ENCODE results near the gene BCCIP.

Gene BCCIP

GRCh38 chr10:125795128-125795527 lies 28.2 kb upstream of the BCCIP start:
- Histone ChIP-seq H3K36me3 (ENCODE audit: control insufficient read depth, insufficient read depth, low read length) (peaks cover 25% of the 10 kb centered on the region), H3K27me3 (replicated peaks; ENCODE audit: control insufficient read depth, insufficient read depth, low read length) (no peaks in the 10 kb centered on the region)
- TF ChIP-seq CTCF (IDR thresholded peaks at IDR 0.05; ENCODE audit: insufficient read depth, low read length, poor library complexity, severe bottlenecking), result no peak

GRCh38 chr10:125795637-125796190 lies 27.6 kb upstream of the BCCIP start:
- no peak for TF ChIP-seq CTCF (IDR thresholded peaks at IDR 0.05; ENCODE audit: insufficient read depth, low read length, poor library complexity, severe bottlenecking)
- Histone ChIP-seq H3K36me3 (ENCODE audit: control insufficient read depth, insufficient read depth, low read length) (peaks cover 25% of the 10 kb centered on the region), H3K27me3 (replicated peaks; ENCODE audit: control insufficient read depth, insufficient read depth, low read length) (no peaks in the 10 kb centered on the region), H3K4me3 (replicated peaks; ENCODE audit: low read depth, low read length) (no peak overlapping the region)
- DNase-seq (ENCODE audit: extremely low read depth, insufficient read length), result no peak

More at GRCh38 chr10:125795128-125795527, 28.2 kb upstream of the BCCIP start:
- no peak for DNase-seq (ENCODE audit: extremely low read depth, insufficient read length)
- H3K4me3 ChIP-seq (replicated peaks; ENCODE audit: low read depth, low read length), result no peak overlapping the region

- H3K27me3 ChIP-seq (replicated peaks; ENCODE audit: control insufficient read depth, insufficient read depth, low read length), result no peaks in the 10 kb centered on the region
- no peak for DNase-seq (ENCODE audit: extremely low read depth, insufficient read length)
- H3K4me3 ChIP-seq (replicated peaks; ENCODE audit: low read depth, low read length), result no peak overlapping the region
- peaks cover 23% of the 10 kb centered on the region for H3K36me3 ChIP-seq (ENCODE audit: control insufficient read depth, insufficient read depth, low read length)
- TF ChIP-seq CTCF (IDR thresholded peaks at IDR 0.05; ENCODE audit: insufficient read depth, low read length, poor library complexity, severe bottlenecking), result no peak
These were observed 25.9 kb upstream of the BCCIP start for GRCh38 chr10:125797424-125797823.

GRCh38 chr10:125797994-125798662 lies 25.2 kb upstream of the BCCIP start:
- TF ChIP-seq CTCF (IDR thresholded peaks at IDR 0.05; ENCODE audit: insufficient read depth, low read length, poor library complexity, severe bottlenecking), result no peak
- no peaks in the 10 kb centered on the region for H3K27me3 ChIP-seq (replicated peaks; ENCODE audit: control insufficient read depth, insufficient read depth, low read length)
- no peak overlapping the region for H3K4me3 ChIP-seq (replicated peaks; ENCODE audit: low read depth, low read length)
- H3K36me3 ChIP-seq (ENCODE audit: control insufficient read depth, insufficient read depth, low read length), result peaks cover 22% of the 10 kb centered on the region
- no peak for DNase-seq (ENCODE audit: extremely low read depth, insufficient read length)

GRCh38 chr10:125799451-125800182 lies 23.7 kb upstream of the BCCIP start:
- no peak for DNase-seq (ENCODE audit: extremely low read depth, insufficient read length)
- Histone ChIP-seq H3K27me3 (replicated peaks; ENCODE audit: control insufficient read depth, insufficient read depth, low read length) (no peaks in the 10 kb centered on the region), H3K36me3 (ENCODE audit: control insufficient read depth, insufficient read depth, low read length) (peaks cover 18% of the 10 kb centered on the region), H3K4me3 (replicated peaks; ENCODE audit: low read depth, low read length) (no peak overlapping the region)
- TF ChIP-seq CTCF (IDR thresholded peaks at IDR 0.05; ENCODE audit: insufficient read depth, low read length, poor library complexity, severe bottlenecking), result no peak

Data from GM06990 (cell line).